GM19463 (cell line): ENCODE results near the gene EXD3.
"Not testable (repeated sequence)": the region's sequence is repeated elsewhere in the genome, so short reads cannot be mapped to it uniquely, and the experiment has no call there.

Source experiments
- ATAC-seq: cut with Tn5 transposase; IDR thresholded peaks from one replicate; pipeline ENCODE4 v1.9.1; 2021; ENCODE audit warnings: mild to moderate bottlenecking, moderate library complexity; ENCODE audit not compliant: unreplicated experiment

EXD3 gene

DNA sequence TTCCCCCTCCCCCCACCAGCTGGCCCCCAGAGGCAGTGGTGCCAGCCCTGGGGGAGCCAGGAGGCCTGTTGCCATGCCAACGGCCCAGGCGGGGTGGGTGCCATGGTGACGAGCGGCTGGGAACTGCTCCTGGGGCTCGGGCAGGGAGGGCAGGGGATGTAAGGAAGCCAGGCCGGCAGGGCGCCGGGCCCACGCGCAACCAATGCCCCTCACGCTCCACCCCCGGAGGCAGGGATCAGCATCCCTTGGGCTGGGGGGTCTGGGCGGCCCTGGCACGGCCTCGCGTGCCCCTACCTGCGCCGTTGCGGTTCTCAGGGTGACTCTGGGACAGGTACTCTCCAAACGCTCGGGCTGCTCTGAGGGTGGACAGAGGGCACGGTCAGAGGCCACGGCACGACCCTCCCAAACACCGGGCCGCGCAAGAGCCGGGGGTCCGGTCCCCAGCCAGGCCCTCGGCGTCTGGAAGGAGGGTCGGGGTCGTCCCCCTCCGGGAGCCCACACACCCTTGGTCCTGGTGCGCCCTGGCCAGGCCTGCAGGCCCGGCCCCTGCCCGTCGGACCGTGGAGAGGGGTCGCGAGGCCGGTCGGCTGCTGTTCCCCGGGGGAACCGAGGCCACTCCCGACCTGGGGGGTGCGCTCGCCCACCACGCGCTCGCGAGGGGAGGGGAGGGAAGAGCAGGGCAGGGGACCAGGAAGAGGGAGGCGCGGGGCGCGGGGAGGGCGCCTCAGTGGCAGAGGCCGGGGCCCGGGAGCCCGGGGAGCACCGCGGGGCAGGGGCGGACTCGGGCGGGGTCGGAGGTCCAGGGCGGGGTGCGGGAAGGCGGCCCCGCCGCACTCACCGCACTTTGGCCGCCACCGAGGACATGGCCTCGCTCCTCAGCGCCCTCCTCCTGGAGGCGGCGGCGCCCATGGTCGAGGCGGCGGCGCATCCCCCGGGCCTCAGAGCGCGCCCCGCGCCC lies 35.5 kb upstream of the EXD3 start:
- peak; percentile 26 for ATAC-seq

DNA sequence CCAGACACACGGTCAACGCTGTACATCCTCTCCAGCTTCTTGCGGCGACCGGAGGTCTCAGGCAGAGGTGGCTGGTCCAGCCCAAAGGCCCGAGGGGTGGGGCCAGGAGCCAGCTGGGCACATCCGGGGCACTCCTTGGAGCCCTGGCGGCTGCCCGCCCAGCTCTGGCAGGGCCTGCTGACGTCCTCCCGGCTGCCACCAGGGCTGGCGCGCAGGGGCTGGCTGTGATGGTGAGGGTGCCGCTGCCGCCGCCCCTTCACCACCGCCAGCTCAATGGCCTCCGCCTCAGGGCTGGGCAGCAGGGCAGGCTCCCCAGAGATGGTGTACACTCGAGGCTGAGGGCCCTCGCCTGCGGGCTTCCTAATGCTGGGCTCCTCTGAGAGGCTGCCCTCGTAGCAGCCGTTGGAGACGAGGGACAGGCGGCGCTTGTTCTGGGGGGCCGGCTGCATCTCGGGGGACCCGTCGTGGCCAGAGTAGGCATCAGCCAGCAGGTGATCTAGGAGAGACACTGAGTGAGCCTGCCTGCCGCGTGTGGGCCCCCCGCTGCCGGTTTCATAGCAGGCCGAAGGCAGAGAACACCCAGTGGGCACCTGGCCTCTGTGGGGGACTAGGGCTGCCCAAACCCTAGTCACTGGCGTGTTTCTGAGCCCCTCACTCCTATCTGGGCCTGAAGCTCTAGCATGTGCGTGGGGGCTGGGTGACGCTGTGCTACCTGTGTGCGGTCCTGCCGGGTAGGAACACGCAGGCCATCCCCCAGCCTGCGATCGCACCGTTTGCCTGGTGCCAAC lies 34.6 kb upstream of the EXD3 start:
- ATAC-seq: no peak

DNA sequence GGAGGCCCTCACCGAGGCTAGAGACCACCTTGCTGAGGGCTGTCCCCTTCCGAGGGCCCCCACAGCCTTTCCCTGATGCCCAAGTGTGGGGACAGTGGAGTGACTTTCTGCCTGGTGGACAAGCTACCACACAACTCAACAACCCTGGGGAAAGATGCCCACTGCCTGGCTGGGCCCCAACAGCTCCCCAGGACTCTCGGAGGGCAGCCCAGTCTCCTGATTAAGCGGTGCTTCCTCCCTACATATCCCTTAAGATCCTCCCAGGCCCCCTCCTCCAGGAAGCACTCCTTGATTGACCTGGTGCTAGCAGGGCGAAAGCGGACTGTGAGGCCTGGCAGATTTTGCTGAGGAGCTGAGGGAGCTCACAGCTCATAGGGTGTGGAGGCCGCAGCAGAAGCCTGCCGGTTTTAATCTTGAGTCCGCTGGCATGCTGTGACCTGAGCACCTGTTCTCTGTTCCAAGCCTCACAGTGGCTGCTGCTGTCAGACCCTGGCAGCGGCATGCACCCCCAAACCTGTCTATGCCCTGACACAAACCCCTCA lies 34.0 kb upstream of the EXD3 start:
- ATAC-seq: no peak

DNA sequence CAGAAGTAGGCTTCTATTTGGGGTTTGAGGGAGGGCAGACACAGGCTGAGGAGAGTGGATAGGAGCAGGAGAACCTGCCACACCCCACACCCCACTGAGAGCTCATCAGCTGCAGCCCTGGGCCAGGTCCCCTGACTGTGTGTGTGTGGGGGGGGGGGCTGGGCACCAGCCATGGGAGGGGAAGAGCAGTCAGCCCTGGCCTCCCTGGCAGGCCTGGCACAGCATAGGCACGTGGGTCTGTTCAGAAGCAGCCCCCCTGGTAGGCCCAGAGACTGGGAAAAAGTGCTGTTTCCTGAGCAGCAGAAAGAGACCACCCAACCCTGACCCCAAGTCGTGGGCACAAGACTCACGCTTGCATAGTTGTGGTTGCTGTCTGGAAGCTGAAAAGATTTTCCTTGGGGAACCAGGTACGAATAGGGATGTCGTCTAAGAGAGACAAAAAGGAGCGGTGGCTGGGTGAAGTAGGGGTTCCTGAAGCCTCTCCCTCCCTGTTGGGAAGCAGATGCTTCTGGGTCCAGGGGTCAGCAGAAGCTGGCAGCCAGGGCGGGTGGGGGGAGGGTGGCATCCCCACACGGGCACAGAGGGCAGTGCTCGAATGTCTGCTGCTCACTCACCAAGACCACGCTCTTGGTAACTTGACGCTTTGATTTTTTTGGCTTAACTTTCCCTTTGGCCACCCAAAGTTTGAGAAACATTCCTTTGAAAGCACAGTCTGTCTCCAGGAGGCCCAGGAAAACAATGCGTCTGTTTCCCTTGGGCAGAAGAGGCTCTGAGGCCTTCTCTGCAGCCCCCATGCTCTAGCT lies 33.3 kb upstream of the EXD3 start:
- no peak for ATAC-seq

DNA sequence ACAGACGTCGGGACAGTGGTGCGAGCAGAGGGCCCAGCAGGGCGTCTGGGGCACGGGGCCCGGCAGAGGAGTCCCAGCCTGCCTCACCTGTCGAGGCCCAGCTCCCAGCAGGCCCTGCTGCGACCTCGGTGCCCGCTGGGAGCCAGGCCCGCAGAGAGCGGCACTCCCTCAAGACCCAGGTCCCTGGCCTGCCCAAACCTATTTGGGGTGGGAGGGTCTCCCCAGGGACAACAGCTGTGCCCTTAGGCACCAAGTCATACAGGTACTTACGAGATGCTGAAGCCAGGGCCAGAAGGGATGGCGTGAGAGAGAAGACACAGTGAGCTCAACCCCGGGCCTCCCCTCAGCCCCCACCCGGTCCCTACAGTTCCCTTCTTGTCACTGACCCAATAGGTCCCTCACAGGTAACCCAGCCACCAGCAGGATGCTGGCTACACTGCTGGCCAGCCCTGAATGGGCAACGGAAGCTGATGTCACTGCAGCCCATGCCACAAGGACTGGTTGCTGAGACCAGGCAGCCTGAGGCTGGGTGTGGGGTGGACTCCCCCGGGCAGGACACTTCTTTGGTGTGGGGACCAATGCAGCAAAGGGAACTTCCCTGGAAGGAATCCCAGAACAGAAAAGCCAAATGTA lies 32.5 kb upstream of the EXD3 start:
- no peak for ATAC-seq

DNA sequence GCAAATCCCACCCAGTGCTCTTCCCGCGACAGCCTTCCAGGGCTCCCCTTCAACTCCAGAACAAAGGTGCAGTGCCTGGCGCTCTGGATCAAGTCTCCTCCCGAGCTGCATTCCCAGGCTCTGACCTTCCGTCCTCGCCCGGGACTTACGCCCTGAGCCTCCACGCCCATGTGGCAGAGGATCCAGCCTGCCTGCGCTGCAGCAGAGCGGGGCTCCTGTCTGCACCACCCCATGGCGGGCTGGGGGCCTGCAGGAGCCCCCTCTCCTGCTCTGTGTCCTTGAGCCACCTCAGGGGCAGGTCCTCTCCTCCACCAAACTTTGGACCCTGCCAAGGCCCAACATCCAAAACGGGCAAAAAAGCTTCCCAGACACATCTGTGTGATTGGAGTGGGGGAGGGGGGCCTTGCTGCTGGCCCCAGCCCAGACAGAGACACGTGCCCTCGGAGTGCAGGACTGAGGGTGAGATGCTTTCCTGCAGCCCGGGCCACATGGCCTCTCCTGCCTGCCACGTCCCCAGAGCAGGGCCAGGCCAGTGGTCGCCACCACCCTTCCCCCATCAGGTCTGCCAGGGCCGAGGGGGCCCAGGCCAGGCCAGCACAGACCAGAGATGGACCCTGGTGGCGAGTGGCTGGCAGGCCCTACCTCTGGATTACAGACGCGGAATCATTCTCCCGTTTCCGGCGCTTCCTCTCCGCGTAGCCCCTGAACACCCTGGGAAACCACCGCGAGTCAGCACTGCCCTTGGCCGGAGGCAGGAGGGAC lies 31.8 kb upstream of the EXD3 start:
- no peak for ATAC-seq

DNA sequence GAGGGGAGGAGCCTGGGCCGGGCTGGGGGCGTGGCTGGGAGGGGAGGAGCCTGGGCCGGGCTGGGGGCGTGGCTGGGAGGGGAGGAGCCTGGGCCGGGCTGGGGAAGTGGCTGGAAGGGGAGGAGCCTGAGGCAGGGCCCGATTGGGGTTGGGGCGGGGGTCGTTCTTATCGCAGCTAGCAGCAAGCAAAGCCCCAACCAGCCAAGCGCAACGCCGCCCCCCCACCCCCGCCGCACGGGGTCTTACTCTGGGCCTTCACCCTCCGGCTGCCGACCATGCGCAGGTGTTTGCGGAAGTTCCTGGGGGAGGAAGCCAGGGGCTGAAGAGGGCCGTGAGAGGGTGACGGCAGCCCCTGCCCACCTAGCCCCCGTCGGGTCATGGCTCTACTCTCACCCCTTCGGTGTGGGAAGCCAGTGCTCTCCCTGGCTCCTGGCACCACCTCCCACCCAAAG lies 31.2 kb upstream of the EXD3 start:
- peak; percentile 27 for ATAC-seq

DNA sequence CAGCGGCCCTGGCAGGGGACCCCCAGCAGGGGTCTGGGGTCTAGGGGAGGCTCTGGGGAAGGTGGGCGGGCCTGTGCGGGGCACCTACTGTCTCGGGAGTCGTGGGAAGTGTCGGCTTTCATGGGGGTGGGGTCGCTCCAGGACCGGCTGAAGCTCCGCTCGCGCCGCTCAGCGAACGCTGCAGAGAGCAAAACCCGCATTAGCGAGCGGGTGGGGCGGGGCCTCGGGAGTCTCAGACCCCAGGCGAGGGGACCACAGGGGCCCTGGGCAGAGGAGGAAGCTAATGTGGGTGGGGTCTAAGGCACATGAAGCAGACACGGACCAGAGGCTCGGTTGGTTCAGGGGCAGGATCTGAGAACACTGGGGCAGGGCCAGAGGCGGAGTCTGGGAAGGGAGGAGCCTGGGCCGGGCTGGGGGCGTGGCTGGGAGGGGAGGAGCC lies 30.7 kb upstream of the EXD3 start:
- peak; percentile 71 for ATAC-seq

DNA sequence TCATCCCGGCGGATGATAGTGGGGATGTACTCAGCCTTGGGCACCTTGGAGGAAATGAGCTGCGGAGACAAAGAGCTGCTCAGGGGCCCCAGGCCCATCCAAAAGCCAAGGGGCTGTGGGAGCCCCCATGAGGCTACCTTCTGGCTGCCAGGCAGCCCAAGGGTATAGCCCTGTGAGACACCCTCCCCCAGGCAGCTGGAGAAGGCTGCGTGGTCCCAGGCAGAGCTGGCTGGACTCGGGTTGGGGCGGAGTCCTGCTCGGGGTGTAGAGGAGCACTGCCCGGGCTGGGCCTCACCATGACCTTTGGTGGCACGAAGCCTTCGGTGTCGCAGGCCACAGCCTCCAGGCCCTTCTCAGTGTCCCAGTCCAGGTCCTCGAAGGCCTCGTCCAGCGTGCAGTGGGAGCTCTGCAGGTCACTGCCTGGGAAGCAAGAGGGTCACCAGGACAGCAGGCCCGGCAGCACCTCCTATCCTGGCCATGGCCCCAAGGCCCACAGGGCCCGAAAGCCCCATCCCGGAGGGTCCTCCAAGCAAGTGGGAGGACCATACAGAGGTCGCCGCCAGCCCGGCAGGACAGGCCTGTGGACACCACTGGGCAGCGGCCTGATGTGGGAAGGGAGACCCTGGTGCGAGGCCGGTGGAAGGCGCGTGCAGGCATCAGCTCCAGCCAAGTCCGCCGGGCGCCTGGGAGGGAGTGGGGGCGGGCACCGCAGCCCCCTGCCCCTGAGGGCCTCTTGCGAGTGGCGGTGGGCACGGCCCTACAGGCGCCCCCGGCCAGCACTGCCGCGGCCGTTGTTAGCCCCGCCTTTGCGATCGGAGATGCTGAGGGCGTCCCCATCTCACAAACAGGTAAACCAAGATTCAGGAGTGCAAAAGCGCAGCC lies 30.0 kb upstream of the EXD3 start:
- ATAC-seq: no peak

DNA sequence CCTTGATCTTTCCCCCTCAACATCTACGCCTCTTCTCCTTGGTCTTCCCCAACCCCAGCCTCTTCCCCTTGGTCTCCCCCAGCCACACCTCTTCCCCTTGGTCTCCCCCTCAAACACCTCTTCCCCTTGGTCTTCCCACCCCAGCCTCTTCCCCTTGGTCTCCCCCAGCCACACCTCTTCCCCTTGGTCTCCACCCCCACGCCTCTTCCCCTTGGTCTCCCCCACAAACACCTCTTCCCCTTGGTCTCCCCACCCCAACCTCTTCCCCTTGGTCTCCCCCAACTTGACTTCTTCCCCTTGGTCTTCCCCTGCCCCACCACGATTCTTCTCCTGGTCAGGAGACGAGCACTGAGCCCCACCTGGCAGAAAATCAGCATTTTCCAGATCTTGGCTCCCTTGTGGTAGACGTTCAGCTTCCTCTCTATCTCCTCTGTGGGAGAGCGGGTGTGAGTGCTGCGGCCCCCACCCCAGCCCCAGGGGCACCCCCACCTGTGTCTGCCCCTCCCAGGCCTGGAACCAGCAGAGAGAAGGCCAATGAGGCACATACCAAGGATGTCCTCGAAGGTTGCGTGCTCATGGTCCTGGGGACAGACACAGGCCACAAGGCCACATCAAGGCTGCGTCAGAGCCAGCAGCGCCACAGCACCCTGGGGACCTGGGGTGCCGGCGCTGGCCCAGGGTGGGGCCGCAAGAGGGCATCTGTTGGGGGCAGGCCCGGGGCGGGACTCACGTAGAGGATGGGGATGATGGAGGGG lies 29.2 kb upstream of the EXD3 start:
- no peak for ATAC-seq

DNA sequence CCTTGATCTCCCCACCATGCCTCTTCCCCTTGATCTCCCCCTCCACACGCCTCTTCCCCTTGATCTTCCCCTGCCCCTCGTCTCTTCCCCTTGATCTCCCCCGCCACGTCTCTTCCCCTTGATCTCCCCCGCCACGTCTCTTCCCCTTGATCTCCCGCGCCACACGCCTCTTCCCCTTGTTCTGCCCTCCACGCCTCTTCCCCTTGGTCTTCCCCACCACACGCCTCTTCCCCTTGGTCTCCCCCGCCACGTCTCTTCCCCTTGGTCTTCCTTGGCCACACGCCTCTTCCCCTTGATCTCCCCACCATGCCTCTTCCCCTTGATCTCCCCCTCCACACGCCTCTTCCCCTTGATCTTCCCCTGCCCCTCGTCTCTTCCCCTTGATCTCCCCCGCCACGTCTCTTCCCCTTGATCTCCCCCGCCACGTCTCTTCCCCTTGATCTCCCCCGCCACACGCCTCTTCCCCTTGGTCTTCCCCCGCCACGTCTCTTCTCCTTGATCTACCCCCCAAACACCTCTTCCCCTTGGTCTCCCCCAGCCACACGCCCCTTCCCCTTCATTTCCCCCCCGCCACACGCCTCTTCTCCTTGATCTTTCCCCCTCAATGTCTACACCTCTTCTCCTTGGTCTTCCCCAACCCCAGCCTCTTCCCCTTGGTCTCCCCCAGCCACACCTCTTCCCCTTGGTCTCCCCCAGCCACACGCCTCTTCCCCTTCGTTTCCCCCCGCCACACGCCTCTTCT lies 28.5 kb upstream of the EXD3 start:
- ATAC-seq: not testable (repeated sequence)

DNA sequence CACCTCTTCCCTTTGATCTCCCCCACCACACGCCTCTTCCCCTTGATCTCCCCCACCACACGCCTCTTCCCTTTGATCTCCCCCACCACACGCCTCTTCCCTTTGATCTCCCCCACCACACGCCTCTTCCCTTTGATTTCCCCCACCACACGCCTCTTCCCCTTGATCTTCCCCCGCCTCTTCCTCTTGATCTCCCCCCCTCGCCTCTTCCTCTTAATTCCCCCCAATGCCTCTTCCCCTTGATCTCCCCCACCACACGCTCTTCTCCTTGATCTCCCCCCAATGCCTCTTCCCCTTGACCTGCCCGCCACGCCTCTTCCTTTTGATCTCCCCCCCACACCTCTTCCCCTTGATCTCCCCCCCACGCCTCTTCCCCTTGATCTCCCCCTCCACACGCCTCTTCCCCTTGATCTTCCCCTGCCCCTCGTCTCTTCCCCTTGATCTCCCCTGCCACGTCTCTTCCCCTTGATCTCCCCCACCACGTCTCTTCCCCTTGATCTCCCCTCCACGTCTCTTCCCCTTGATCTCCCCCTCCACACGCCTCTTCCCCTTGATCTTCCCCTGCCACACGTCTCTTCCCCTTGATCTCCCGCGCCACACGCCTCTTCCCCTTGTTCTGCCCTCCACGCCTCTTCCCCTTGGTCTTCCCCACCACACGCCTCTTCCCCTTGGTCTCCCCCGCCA lies 27.7 kb upstream of the EXD3 start:
- ATAC-seq: not testable (repeated sequence)

DNA sequence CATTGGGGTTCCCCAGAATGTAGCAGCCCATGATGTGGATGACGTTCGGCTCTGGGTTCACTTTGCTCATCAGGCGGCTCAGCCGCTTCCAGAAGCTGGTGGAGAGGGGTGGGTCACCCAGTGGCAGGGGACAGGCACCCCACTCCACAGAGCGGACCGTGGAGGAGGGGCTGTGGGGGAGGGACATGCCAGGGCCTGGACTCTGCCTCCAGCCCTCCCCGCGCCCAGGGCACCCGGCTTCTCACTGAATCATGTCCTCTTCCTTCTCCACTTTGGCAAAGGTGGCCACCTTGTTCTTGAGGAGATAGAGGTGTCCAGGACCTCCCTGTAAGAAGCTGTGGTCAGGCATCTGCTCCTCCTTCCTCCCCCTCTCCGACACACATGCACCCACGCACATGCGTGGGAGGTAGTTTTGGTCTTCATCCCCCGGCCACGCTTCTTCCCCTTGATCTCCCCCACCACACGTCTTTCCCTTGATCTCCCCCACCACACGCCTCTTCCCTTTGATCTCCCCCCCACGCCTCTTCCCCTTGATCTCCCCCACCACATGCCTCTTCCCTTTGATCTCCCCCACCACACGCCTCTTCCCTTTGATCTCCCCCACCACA lies 27.1 kb upstream of the EXD3 start:
- ATAC-seq: no peak

DNA sequence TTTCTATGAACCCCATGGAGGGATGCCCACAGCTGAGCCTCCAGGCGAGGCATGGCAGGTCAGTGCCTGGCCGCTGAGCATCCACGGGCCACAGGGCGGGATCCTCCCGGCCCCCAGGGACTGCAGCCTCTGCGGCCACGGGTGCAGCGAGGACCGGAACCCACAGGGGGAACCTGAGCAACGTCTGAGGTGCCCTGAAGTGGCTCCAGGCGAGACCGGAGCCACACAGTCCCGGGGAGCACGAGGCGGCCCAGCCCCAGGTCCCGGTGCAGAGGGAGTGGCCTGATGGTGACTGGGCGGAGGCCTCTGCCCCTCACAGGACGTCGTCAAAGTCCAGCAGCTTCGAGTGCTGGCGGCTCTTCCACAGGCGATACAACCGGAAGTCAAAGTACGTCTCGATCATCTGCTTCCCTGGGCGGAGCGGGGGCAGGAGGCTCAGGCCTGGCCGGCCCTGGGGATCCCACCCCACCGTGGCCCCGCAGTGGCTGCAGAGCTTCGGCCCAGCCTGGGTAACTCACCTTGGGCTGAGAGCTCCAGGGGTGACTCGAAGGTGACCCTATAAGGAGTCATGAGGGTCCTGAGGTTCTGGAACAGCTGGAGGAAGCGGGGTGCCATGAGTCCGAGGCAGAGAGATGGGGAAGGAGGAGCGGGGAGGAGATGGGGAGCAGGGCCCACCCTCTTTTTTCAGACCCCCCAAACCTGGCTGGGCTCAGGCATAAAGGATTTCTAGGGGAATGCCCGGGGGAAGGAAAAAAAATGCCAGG lies 26.3 kb upstream of the EXD3 start:
- ATAC-seq: no peak

DNA sequence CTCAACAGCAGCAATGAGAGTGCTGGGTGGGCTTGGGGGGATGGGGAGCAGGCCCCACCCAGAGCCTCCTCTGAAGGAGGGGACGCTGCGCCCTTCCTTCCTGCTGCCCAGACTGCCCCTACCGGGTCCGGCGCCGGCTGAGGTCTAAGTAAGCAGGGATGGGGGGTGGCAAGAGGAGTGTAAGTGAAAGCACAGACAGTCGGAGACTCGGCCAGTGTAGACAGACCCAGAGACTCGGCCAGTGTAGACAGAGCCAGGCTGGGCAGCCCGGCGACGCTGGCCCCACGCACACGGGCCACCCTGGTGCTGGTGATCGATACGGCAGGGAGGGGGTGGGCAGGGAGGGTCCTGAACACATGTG lies 25.6 kb upstream of the EXD3 start:
- ATAC-seq: no peak
